Smooth muscle cell (in vitro differentiated cells): ENCODE measurements around the gene GRIN2D. TPM values are rescaled to one million over a fixed set of nuclear protein-coding genes. Genes with fewer than 3 reads are reported as not detected.
"Not testable (repeated sequence)": the region's sequence is repeated elsewhere in the genome, so short reads cannot be mapped to it uniquely, and the experiment has no call there.

ENCODE experiments used
- DNase-seq: peaks from one replicate; lab custom pipeline; 2025; ENCODE audit not compliant: unreplicated experiment; lab: John Stamatoyannopoulos, UW
- H2AFZ ChIP-seq: fragments of 200-600 bp; sonication (generic); 2 replicates; pipeline ENCODE4 v1.6.0; 2016; ENCODE audit warnings: antibody characterized with exemption, low read depth, mild to moderate bottlenecking
- H3F3A ChIP-seq: fragments of 200-600 bp; sonication (generic); 2 replicates; pipeline ENCODE4 v1.6.0; 2017; ENCODE audit warnings: antibody characterized with exemption, low read depth
- H3K27ac ChIP-seq: fragments of 200-600 bp; sonication (generic); 2 replicates; pipeline ENCODE4 v1.5.1; 2016; ENCODE audit warnings: low read depth, mild to moderate bottlenecking
- H3K27me3 ChIP-seq: fragments of 200-600 bp; sonication (generic); 2 replicates; pipeline ENCODE4 v1.6.1; 2016; ENCODE audit warnings: low read depth, mild to moderate bottlenecking
- H3K36me3 ChIP-seq: fragments of 200-600 bp; sonication (generic); 2 replicates; pipeline ENCODE4 v1.5.1; 2016; ENCODE audit warnings: low read depth
- H3K4me1 ChIP-seq: fragments of 200-600 bp; sonication (generic); 2 replicates; pipeline ENCODE4 v1.5.1; 2016; ENCODE audit warnings: low read depth
- H3K4me2 ChIP-seq: fragments of 200-600 bp; sonication (generic); 2 replicates; pipeline ENCODE4 v1.6.0; 2016; ENCODE audit warnings: mild to moderate bottlenecking
- H3K4me3 ChIP-seq: fragments of 200-600 bp; sonication (generic); 2 replicates; pipeline ENCODE4 v1.5.1; 2016; ENCODE audit warnings: mild to moderate bottlenecking
- H3K79me2 ChIP-seq: fragments of 200-600 bp; sonication (generic); 2 replicates; pipeline ENCODE4 v1.6.0; 2016; ENCODE audit warnings: low read depth, mild to moderate bottlenecking
- H3K9ac ChIP-seq: fragments of 200-600 bp; sonication (generic); 2 replicates; pipeline ENCODE4 v1.6.0; 2016; ENCODE audit warnings: low read depth
- H3K9me3 ChIP-seq: fragments of 200-600 bp; sonication (generic); replicated peaks from 2 replicates; pipeline ENCODE4 v1.5.1; 2016; ENCODE audit warnings: low read depth
- H4K20me1 ChIP-seq: fragments of 200-600 bp; sonication (generic); 2 replicates; pipeline ENCODE4 v1.6.0; 2016; ENCODE audit warnings: low read depth
- WGBS: methylation state at CpG from one replicate; pipeline ENCODE4 v1.1.7; 2016; ENCODE audit warnings: low lambda C conversion rate; 5-methylcytosine and 5-hydroxymethylcytosine counted together
- polyA plus RNA-seq: library from polyadenylated mRNA; unstranded; fragments of >200 nt; fragmentation: Nextera tagmentation; extraction: Ambion mirVana; gene quantifications from 2 replicates; pipeline ENCODE4 v1.2.1, GENCODE V29; 2016
- total RNA-seq: library from RNA; depleted of rRNA; stranded (reverse); fragments of >200 nt; gene quantifications from 2 replicates; pipeline ENCODE4 v1.2.3, GENCODE V29; 2014
- TF ChIP-seq, protein P1 (sequence below): fragments of 200-600 bp; sonication (generic); IDR thresholded peaks from 2 replicates; pipeline ENCODE4 v1.5.1; 2017; ENCODE audit warnings: borderline replicate concordance, mild to moderate bottlenecking, antibody characterized with exemption; ENCODE audit not compliant: insufficient read depth, poor library complexity, severe bottlenecking

GRIN2D gene
- total and polyA plus RNA-seq, 2 experiments from 2014 or later = 4.0 to 10.7 TPM

DNA sequence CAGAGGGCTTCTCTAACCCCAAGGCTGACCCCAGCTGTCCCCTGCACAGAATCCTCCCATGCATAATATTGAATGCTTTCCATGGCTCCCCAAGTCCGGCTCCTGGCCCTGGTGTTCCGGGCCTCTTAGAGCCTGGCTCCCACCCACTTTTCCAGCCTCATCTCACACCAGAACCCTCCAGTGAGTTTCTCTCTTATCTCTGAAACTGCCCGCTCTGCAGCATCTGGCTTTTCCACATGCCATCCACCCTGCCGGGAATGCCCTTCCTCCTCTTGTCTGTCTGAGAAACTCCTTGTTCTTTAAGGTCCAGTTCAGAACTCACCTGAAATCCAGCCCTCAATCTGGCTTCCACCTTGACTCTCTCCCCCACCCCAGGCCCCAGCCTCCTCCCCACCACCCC is 22.5 kb upstream of the GRIN2D start:
- WGBS = 21% methylated on average over 4 of the region's 4 CpGs
- no peaks in the 10 kb centered on the region for H3F3A ChIP-seq

DNA sequence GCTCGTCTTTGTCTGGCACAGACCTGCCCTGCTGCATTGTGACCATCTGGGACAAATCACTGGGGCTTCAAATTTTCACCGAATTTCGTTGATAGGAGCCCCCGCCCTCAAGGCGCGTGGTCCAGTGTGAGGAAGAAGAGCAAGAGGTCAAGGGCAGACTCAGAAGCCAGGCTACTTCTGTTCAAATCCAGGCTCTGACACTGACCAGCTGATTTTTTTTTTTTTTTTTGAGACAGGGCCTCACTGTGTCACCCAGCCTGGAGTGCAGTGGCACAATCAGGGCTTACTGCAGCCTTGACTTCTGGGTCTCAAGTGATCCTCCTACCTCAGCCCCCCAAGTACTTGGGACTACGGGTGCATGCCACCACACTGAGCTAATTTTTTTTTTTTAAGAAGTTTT is 22.1 kb upstream of the GRIN2D start:
- no peak overlapping the region for H3K9ac ChIP-seq
- TF ChIP-seq, protein P1, sequence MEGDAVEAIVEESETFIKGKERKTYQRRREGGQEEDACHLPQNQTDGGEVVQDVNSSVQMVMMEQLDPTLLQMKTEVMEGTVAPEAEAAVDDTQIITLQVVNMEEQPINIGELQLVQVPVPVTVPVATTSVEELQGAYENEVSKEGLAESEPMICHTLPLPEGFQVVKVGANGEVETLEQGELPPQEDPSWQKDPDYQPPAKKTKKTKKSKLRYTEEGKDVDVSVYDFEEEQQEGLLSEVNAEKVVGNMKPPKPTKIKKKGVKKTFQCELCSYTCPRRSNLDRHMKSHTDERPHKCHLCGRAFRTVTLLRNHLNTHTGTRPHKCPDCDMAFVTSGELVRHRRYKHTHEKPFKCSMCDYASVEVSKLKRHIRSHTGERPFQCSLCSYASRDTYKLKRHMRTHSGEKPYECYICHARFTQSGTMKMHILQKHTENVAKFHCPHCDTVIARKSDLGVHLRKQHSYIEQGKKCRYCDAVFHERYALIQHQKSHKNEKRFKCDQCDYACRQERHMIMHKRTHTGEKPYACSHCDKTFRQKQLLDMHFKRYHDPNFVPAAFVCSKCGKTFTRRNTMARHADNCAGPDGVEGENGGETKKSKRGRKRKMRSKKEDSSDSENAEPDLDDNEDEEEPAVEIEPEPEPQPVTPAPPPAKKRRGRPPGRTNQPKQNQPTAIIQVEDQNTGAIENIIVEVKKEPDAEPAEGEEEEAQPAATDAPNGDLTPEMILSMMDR = no peak
- 65% methylated on average over 7 of the region's 7 CpGs for WGBS

More for the DNA sequence above, 22.5 kb upstream of the GRIN2D start:
- Histone ChIP-seq H3K36me3 (no peaks in the 10 kb centered on the region), H4K20me1 (no peaks in the 10 kb centered on the region), H3K4me3 (no peak overlapping the region), H3K4me2 (no peak overlapping the region), H2AFZ (no peak overlapping the region), H3K27me3 (no peaks in the 10 kb centered on the region), H3K9me3 (no peaks in the 10 kb centered on the region), H3K79me2 (no peaks in the 10 kb centered on the region), H3K27ac (no peak overlapping the region), H3K4me1 (no peaks in the 10 kb centered on the region), H3K9ac (no peak overlapping the region)
- no peak for DNase-seq
- TF ChIP-seq, protein P1 = no peak

DNA sequence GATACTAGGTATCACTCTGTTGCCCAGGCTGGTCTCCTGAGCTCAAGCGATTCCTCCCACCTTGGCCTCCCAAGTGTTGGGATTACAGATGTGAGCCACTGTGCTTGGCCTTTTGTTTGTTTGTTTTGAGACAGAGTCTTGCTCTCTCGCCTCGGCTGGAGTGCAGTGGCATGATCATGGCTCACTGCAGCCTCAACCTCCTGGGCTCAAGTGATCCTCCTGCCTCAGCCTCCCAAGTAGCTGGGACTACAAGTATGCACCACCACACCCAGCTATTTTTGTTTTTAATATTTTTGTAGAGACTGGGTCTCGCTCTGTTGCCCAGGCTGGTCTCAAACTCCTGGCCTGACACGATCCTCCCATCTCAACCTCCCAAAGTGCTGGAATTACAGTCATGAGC is 21.7 kb upstream of the GRIN2D start:
- H3K4me2 ChIP-seq, H3K27ac ChIP-seq, H3K79me2 ChIP-seq, H3K9me3 ChIP-seq, H3K27me3 ChIP-seq, H3K4me1 ChIP-seq, H4K20me1 ChIP-seq, H3K36me3 ChIP-seq, H3F3A ChIP-seq, H2AFZ ChIP-seq, H3K4me3 ChIP-seq, H3K9ac ChIP-seq, DNase-seq: not testable (repeated sequence)
- 85% methylated on average over 5 of the region's 5 CpGs for WGBS

More for the DNA sequence above, 22.1 kb upstream of the GRIN2D start:
- Histone ChIP-seq H3K27ac (no peak overlapping the region), H3K9me3 (no peaks in the 10 kb centered on the region), H3K27me3 (no peaks in the 10 kb centered on the region), H3K4me1 (no peaks in the 10 kb centered on the region), H2AFZ (no peak overlapping the region), H3K36me3 (no peaks in the 10 kb centered on the region), H4K20me1 (no peaks in the 10 kb centered on the region), H3K4me2 (no peak overlapping the region), H3K79me2 (no peaks in the 10 kb centered on the region), H3K4me3 (no peak overlapping the region), H3F3A (no peaks in the 10 kb centered on the region)
- no peak for DNase-seq

DNA sequence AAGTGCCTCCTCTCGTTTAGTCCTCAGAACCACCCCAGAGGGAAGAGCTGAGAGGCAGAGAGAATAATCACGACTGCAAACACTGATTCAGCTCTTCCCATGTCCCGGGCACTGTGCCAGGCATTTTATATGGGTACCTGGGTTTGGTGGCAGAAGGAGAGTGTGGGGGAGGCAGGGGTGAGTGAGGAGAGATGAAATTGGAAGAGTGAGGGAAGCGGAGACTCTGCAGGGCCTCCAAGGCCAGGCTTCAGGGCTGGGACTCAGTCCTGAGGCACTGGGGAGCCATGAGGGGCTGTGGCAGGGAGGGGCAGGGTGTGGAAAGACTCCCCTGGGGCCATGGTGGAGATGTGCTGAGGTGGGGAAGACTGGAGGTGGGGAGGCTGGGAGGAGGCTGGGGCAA is 20.6 kb upstream of the GRIN2D start:
- TF ChIP-seq, protein P1 = no peak

More for the DNA sequence above, 20.6 kb upstream of the GRIN2D start:
- no peaks in the 10 kb centered on the region for H3K4me1 ChIP-seq
- H3K4me3 ChIP-seq = no peak overlapping the region
- no peaks in the 10 kb centered on the region for H3K9me3 ChIP-seq
- H3K4me2 ChIP-seq = no peak overlapping the region
- no peak overlapping the region for H3K9ac ChIP-seq
- no peaks in the 10 kb centered on the region for H3K27me3 ChIP-seq
- no peak for DNase-seq
- H3K36me3 ChIP-seq = no peaks in the 10 kb centered on the region
- no peak overlapping the region for H2AFZ ChIP-seq
- H3K79me2 ChIP-seq = no peaks in the 10 kb centered on the region
- WGBS = 56% methylated on average over 4 of the region's 4 CpGs
- no peaks in the 10 kb centered on the region for H3F3A ChIP-seq
- no peaks in the 10 kb centered on the region for H4K20me1 ChIP-seq
- H3K27ac ChIP-seq = no peak overlapping the region
